HepG2 (cell line): Measurements from ENCODE around the gene CREG2. TPM values are rescaled to one million over a fixed set of nuclear protein-coding genes. Genes with fewer than 3 reads are reported as not detected.
A peak's percentile ranks its signal among the peaks of the same experiment; 100 is the strongest.

Experiments
- BRCA1 ChIP-seq: sonication (generic); formaldehyde crosslinking; IDR thresholded peaks from 2 replicates; pipeline ENCODE4 v1.4.0; 2020; ENCODE audit warnings: missing genetic modification reagents
- FOXJ3 ChIP-seq: sonication (generic); formaldehyde crosslinking; IDR thresholded peaks from 2 replicates; pipeline ENCODE4 v1.4.0; 2020; ENCODE audit warnings: missing genetic modification reagents, mild to moderate bottlenecking, borderline replicate concordance
- JDP2 ChIP-seq: sonication (generic); formaldehyde crosslinking; IDR thresholded peaks from 2 replicates; pipeline ENCODE4 v1.8.1; 2022; ENCODE audit warnings: missing genetic modification reagents, borderline replicate concordance
- LCORL ChIP-seq, 2 experiments: fragments of 450-650 bp in 1 of 2; sonication (generic) in 1 of 2; formaldehyde crosslinking in 1 of 2; IDR thresholded peaks; 2 replicates each; pipeline versions ENCODE4 v1.5.0 to v1.6.1; 2017 to 2020; ENCODE audit warnings: antibody characterized with exemption in 1 of 2, missing genetic modification reagents in 1 of 2
- MAFF ChIP-seq: IDR thresholded peaks from 2 replicates; pipeline ENCODE4 v1.6.1; 2011; ENCODE audit warnings: low read depth, low read length, improper control_type of control experiment
- MED8 ChIP-seq: sonication (generic); formaldehyde crosslinking; IDR thresholded peaks from 2 replicates; pipeline ENCODE4 v1.8.1; 2023; ENCODE audit warnings: mild to moderate bottlenecking, missing genetic modification reagents; ENCODE audit not compliant: insufficient replicate concordance
- NFYB ChIP-seq: sonication (generic); formaldehyde crosslinking; IDR thresholded peaks from 2 replicates; pipeline ENCODE4 v1.4.0; 2020; ENCODE audit warnings: missing genetic modification reagents
- PITX1 ChIP-seq: sonication (generic); formaldehyde crosslinking; IDR thresholded peaks from 2 replicates; pipeline ENCODE4 v1.5.1; 2020; ENCODE audit warnings: mild to moderate bottlenecking, missing genetic modification reagents
- POLR2A ChIP-seq, 2 experiments: IDR thresholded peaks; 2 replicates each; pipeline ENCODE4 v1.6.1; 2011; ENCODE audit warnings: low read depth in 2 of 2, low read length in 2 of 2, mild to moderate bottlenecking in 1 of 2, moderate library complexity in 1 of 2; ENCODE audit not compliant: insufficient read depth in 1 of 2
- REL ChIP-seq: sonication (generic); formaldehyde crosslinking; conservative IDR thresholded peaks from 2 replicates; pipeline ENCODE4 v1.8.0; 2022; ENCODE audit warnings: mild to moderate bottlenecking, missing genetic modification reagents, moderate library complexity
- SNAI1 ChIP-seq: sonication (generic); formaldehyde crosslinking; IDR thresholded peaks from 2 replicates; pipeline ENCODE4 v1.5.0; 2020; ENCODE audit warnings: mild to moderate bottlenecking, missing genetic modification reagents, borderline replicate concordance
- TBL1XR1 ChIP-seq: fragments of 150-350 bp; IDR thresholded peaks from 2 replicates; pipeline ENCODE4 v1.6.1; 2014; ENCODE audit warnings: borderline replicate concordance, low read length; ENCODE audit not compliant: partially characterized antibody
- ZBTB7A ChIP-seq: sonication (generic); formaldehyde crosslinking; IDR thresholded peaks from 2 replicates; pipeline ENCODE4 v1.8.0; 2022; ENCODE audit warnings: mild to moderate bottlenecking, missing genetic modification reagents
- ZNF256 ChIP-seq: sonication (generic); formaldehyde crosslinking; conservative IDR thresholded peaks from 2 replicates; pipeline ENCODE4 v1.4.0; 2020; ENCODE audit warnings: missing genetic modification reagents
- ZNF260 ChIP-seq: sonication (generic); formaldehyde crosslinking; IDR thresholded peaks from 2 replicates; pipeline ENCODE4 v1.4.0; 2020; ENCODE audit warnings: missing genetic modification reagents, low read depth, mild to moderate bottlenecking, borderline replicate concordance
- ZNF317 ChIP-seq: sonication (generic); formaldehyde crosslinking; IDR thresholded peaks from 2 replicates; pipeline ENCODE4 v1.5.0; 2020; ENCODE audit warnings: mild to moderate bottlenecking, missing genetic modification reagents
- ZNF33B ChIP-seq: sonication (generic); formaldehyde crosslinking; IDR thresholded peaks from 2 replicates; pipeline ENCODE4 v1.5.1; 2020; ENCODE audit warnings: mild to moderate bottlenecking, missing genetic modification reagents
- ZNF354B ChIP-seq: sonication (generic); formaldehyde crosslinking; IDR thresholded peaks from 2 replicates; pipeline ENCODE4 v1.8.0; 2022; ENCODE audit warnings: mild to moderate bottlenecking, missing genetic modification reagents
- ZNF431 ChIP-seq: sonication (generic); formaldehyde crosslinking; IDR thresholded peaks from 2 replicates; pipeline ENCODE4 v1.9.0; 2022; ENCODE audit warnings: missing genetic modification reagents, low read depth, mild to moderate bottlenecking, borderline replicate concordance
- ZNF44 ChIP-seq: sonication (generic); formaldehyde crosslinking; IDR thresholded peaks from 2 replicates; pipeline ENCODE4 v1.5.1; 2020; ENCODE audit warnings: mild to moderate bottlenecking, missing genetic modification reagents
- ZNF446 ChIP-seq: sonication (generic); formaldehyde crosslinking; IDR thresholded peaks from 2 replicates; pipeline ENCODE4 v1.5.0; 2020; ENCODE audit warnings: mild to moderate bottlenecking, missing genetic modification reagents
- ZNF510 ChIP-seq: sonication (generic); formaldehyde crosslinking; IDR thresholded peaks from 2 replicates; pipeline ENCODE4 v1.4.0; 2020; ENCODE audit warnings: low read depth, mild to moderate bottlenecking, missing genetic modification reagents
- ZNF546 ChIP-seq: sonication (generic); formaldehyde crosslinking; conservative IDR thresholded peaks from 2 replicates; pipeline ENCODE4 v1.8.1; 2023; ENCODE audit warnings: mild to moderate bottlenecking, missing genetic modification reagents
- ZNF7 ChIP-seq: IDR thresholded peaks from 2 replicates; pipeline ENCODE4 v1.6.1; 2016; ENCODE audit warnings: missing biosample characterization, missing genetic modification reagents
- ZNF772 ChIP-seq: sonication (generic); formaldehyde crosslinking; IDR thresholded peaks from 2 replicates; pipeline ENCODE4 v1.5.0; 2020; ENCODE audit warnings: mild to moderate bottlenecking, missing genetic modification reagents
- ZSCAN21 ChIP-seq: sonication (generic); formaldehyde crosslinking; IDR thresholded peaks from 2 replicates; pipeline ENCODE4 v1.8.0; 2022; ENCODE audit warnings: mild to moderate bottlenecking, missing genetic modification reagents, moderate library complexity, borderline replicate concordance
- ZSCAN30 ChIP-seq: sonication (generic); formaldehyde crosslinking; IDR thresholded peaks from 2 replicates; pipeline ENCODE4 v1.5.0; 2020; ENCODE audit warnings: mild to moderate bottlenecking, missing genetic modification reagents
- polyA plus RNA-seq, 8 experiments: library from polyadenylated mRNA; depleted of rRNA in 3 of 8; stranded (reverse) in 7 of 8; unstranded in 1 of 8; fragments of >200 nt; fragmentation: Illumina TruSeq in 4 of 8; extraction: Trizol in 4 of 8; gene quantifications; 2 replicates each; pipeline versions ENCODE4 v1.2.1 to v1.2.3, GENCODE V29; 2011 to 2016; ENCODE audit warnings: low read depth in 4 of 8, missing spikeins in 1 of 8, mixed read lengths in 1 of 8; ENCODE audit not compliant: insufficient read depth in 1 of 8
- total RNA-seq, 5 experiments: library from RNA; depleted of rRNA; stranded (reverse); fragments of >200 nt; fragmentation: Illumina TruSeq; extraction: Trizol; gene quantifications; 2 replicates each; pipeline ENCODE4 v1.2.3, GENCODE V29; 2016; ENCODE audit warnings: low read depth in 1 of 5
- TF ChIP-seq, protein P1 (sequence below): sonication (generic); formaldehyde crosslinking; IDR thresholded peaks from 2 replicates; pipeline ENCODE4 v1.8.1; 2023; ENCODE audit warnings: mild to moderate bottlenecking, missing genetic modification reagents
- TF ChIP-seq, protein P2 (sequence below): sonication (generic); formaldehyde crosslinking; IDR thresholded peaks from 2 replicates; pipeline ENCODE4 v1.5.0; 2020; ENCODE audit warnings: mild to moderate bottlenecking, low read depth, missing genetic modification reagents, borderline replicate concordance
- TF ChIP-seq, protein P3 (sequence below): sonication (generic); formaldehyde crosslinking; IDR thresholded peaks from 2 replicates; pipeline ENCODE4 v1.8.0; 2022; ENCODE audit warnings: missing genetic modification reagents, low read depth, mild to moderate bottlenecking, borderline replicate concordance

Gene CREG2
- total and polyA plus RNA-seq, 2 of the 13 experiments (the other 11 are each of a cell fraction or from before 2014, with no cell fraction given), result 0.18 to 0.26 TPM

DNA sequence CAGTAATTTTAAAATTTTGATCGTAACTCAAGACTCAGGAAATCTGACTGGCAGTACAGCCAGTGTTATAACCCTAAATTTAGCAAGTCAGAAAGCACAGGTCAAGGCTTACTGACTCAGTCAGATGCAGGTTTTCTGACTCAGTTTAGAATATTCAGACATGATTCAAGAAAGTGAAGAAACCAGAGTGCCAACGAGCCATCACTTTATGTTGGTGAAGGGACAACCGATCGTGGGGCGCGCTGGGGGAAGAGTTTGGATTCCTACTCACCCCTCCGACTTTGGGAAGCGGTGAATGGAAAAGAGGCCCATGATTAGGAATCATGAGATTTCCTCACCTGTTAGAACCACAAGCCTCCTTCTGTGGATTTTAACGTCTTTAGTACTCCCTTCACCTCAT, 79.8 kb downstream of the CREG2 start (continued):
- peak; percentile 12; the same call in 1 of the 2 replicates for TF ChIP-seq ZSCAN30
- no peak for TF ChIP-seq ZNF510 (CRISPR knock-in tag)
- 0 out of 2 replicates have a peak, but pooled peaks have one; percentile 10 for TF ChIP-seq FOXJ3 (CRISPR knock-in tag)
- peak; percentile 81 for TF ChIP-seq SNAI1 (CRISPR knock-in tag)
- peak; percentile 39; the same call in 1 of the 2 replicates for TF ChIP-seq ZNF44 (CRISPR knock-in tag)
- TF ChIP-seq, protein P1, sequence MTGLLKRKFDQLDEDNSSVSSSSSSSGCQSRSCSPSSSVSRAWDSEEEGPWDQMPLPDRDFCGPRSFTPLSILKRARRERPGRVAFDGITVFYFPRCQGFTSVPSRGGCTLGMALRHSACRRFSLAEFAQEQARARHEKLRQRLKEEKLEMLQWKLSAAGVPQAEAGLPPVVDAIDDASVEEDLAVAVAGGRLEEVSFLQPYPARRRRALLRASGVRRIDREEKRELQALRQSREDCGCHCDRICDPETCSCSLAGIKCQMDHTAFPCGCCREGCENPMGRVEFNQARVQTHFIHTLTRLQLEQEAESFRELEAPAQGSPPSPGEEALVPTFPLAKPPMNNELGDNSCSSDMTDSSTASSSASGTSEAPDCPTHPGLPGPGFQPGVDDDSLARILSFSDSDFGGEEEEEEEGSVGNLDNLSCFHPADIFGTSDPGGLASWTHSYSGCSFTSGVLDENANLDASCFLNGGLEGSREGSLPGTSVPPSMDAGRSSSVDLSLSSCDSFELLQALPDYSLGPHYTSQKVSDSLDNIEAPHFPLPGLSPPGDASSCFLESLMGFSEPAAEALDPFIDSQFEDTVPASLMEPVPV (CRISPR knock-in tag), result no peak
- TF ChIP-seq POLR2A (IDR thresholded peaks at IDR 0.05; ENCODE audit: insufficient read depth in 1 of 2, low read depth in 2 of 2, low read length in 2 of 2), result 0 out of 4 replicates have a peak, but pooled peaks of 1 of the 2 experiments have one; percentile 15
- TF ChIP-seq ZBTB7A (CRISPR knock-in tag), result no peak
- TF ChIP-seq TBL1XR1, result no peak
- TF ChIP-seq PITX1, result no peak
- TF ChIP-seq, protein P2, sequence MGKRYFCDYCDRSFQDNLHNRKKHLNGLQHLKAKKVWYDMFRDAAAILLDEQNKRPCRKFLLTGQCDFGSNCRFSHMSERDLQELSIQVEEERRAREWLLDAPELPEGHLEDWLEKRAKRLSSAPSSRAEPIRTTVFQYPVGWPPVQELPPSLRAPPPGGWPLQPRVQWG (CRISPR knock-in tag), result no peak
- peak; percentile 41 for TF ChIP-seq MED8 (CRISPR knock-in tag)
- no peak for TF ChIP-seq ZSCAN21 (CRISPR knock-in tag)
- no peak for TF ChIP-seq JDP2 (CRISPR knock-in tag)
- peak; percentile 74; the same call in 1 of the 2 replicates for TF ChIP-seq ZNF354B (CRISPR knock-in tag)
- 0 out of 2 replicates have a peak, but pooled peaks have one; percentile 1 for TF ChIP-seq ZNF256 (CRISPR knock-in tag)
- TF ChIP-seq, protein P3, sequence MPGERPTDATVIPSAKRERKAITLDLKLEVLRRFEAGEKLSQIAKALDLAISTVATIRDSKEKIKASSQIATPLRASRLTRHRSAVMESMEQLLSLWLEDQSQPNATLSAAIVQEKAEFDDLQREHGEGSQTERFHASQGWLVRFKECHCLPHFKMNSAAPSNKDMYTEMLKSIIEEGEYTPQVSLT (CRISPR knock-in tag), result no peak
- TF ChIP-seq ZNF7 (CRISPR knock-in tag), result no peak
- no peak for TF ChIP-seq NFYB (CRISPR knock-in tag)
- no peak for TF ChIP-seq ZNF546 (CRISPR knock-in tag)
- no peak for TF ChIP-seq ZNF446 (CRISPR knock-in tag)
- no peak for TF ChIP-seq ZNF260 (CRISPR knock-in tag)
- TF ChIP-seq BRCA1 (CRISPR knock-in tag), result no peak
- 0 out of 2 replicates have a peak, but pooled peaks have one; percentile 4 for TF ChIP-seq ZNF317
- no peak for TF ChIP-seq MAFF
- no peak for TF ChIP-seq ZNF33B (CRISPR knock-in tag)
- TF ChIP-seq ZNF772 (CRISPR knock-in tag), result no peak
- 0 out of 2 replicates have a peak, but pooled peaks have one; percentile 5 for TF ChIP-seq REL (CRISPR knock-in tag)
- no peak for TF ChIP-seq ZNF431 (CRISPR knock-in tag)
- TF ChIP-seq LCORL (IDR thresholded peaks at IDR 0.05), result no peak
- TF ChIP-seq LCORL (CRISPR knock-in tag; IDR thresholded peaks at IDR 0.05), result peak; percentile 27; the same call in 1 of the 2 replicates
